Skeletal muscle tissue (tissue), 4 donors: ENCODE data around the gene CACNB2. TPM values are rescaled to one million over a fixed set of nuclear protein-coding genes. Genes with fewer than 3 reads are reported as not detected.
"Not testable (repeated sequence)": the region's sequence is repeated elsewhere in the genome, so short reads cannot be mapped to it uniquely, and the experiment has no call there.

Source experiments
- H3K27ac ChIP-seq: one replicate; pipeline ENCODE4 v1.7.0; 2013; ENCODE audit warnings: mild to moderate bottlenecking, low read depth, low read length, inconsistent platforms
- H3K27me3 ChIP-seq, 3 donors: one replicate each; pipeline ENCODE4 v1.7.0; 2013; ENCODE audit warnings: low read length in 3 of 3; ENCODE audit not compliant: control insufficient read depth in 3 of 3, insufficient read depth in 3 of 3
- H3K36me3 ChIP-seq, 3 donors: one replicate each; pipeline ENCODE4 v1.7.0; 2013; ENCODE audit warnings: low read length in 3 of 3; ENCODE audit not compliant: control insufficient read depth in 3 of 3, insufficient read depth in 3 of 3
- H3K4me1 ChIP-seq, 3 donors: one replicate each; pipeline ENCODE4 v1.7.0; 2013; ENCODE audit warnings: low read length in 3 of 3, mild to moderate bottlenecking in 3 of 3; ENCODE audit not compliant: control insufficient read depth in 3 of 3, insufficient read depth in 3 of 3
- H3K4me3 ChIP-seq, 3 donors: one replicate each; pipeline ENCODE4 v1.7.0; 2013; ENCODE audit warnings: low read length in 3 of 3
- H3K9ac ChIP-seq, 3 donors: one replicate each; pipeline ENCODE4 v1.7.0; 2013; ENCODE audit warnings: low read length in 3 of 3, mild to moderate bottlenecking in 3 of 3, moderate library complexity in 2 of 3, low read depth in 1 of 3
- H3K9me3 ChIP-seq, 3 donors: one replicate each; pipeline ENCODE4 v1.7.0; 2013; ENCODE audit warnings: low read length in 3 of 3; ENCODE audit not compliant: control insufficient read depth in 3 of 3
- total RNA-seq: library from RNA; depleted of rRNA; stranded (reverse); fragments of >200 nt; gene quantifications from one replicate; pipeline ENCODE4 v1.2.3, GENCODE V29; 2014
- donor health status: Osteomylitis.

Gene CACNB2
- total RNA-seq, 1 donor from 2014 or later: 4.2 TPM

- no peaks in the 10 kb centered on the region for H3K27me3 ChIP-seq
- no peaks in the 10 kb centered on the region for H3K36me3 ChIP-seq
- H3K9ac ChIP-seq: no peak overlapping the region
- no peaks in the 10 kb centered on the region for H3K9me3 ChIP-seq
- H3K4me1 ChIP-seq: peaks cover 0 to 2% (median 0%) of the 10 kb centered on the region in 3 donors
- no peak overlapping the region for H3K4me3 ChIP-seq
- H3K27ac ChIP-seq: no peak overlapping the region
Observed at GRCh38 chr10:18195060-18195799, 55.0 kb downstream of the CACNB2 start.

GRCh38 chr10:18196806-18197550 is 56.8 kb downstream of the CACNB2 start:
- Histone ChIP-seq H3K9me3 (no peaks in the 10 kb centered on the region), H3K9ac (no peak overlapping the region), H3K27ac (no peak overlapping the region), H3K4me3 (no peak overlapping the region), H3K36me3 (no peaks in the 10 kb centered on the region), H3K4me1 (peaks cover 0 to 2% (median 0%) of the 10 kb centered on the region in 3 donors), H3K27me3 (no peaks in the 10 kb centered on the region)

GRCh38 chr10:18197706-18198105 is 57.5 kb downstream of the CACNB2 start:
- Histone ChIP-seq H3K9me3 (no peaks in the 10 kb centered on the region), H3K27me3 (no peaks in the 10 kb centered on the region), H3K4me3 (no peak overlapping the region), H3K4me1 (peaks cover 0 to 2% (median 0%) of the 10 kb centered on the region in 3 donors), H3K27ac (no peak overlapping the region), H3K36me3 (no peaks in the 10 kb centered on the region), H3K9ac (no peak overlapping the region)

- H3K27me3 ChIP-seq: no peaks in the 10 kb centered on the region
- H3K36me3 ChIP-seq: no peaks in the 10 kb centered on the region
- no peaks in the 10 kb centered on the region for H3K9me3 ChIP-seq
- H3K9ac ChIP-seq: no peak overlapping the region
- H3K4me3 ChIP-seq: no peak overlapping the region
- no peak overlapping the region for H3K27ac ChIP-seq
- H3K4me1 ChIP-seq: no peaks in the 10 kb centered on the region
Observed at GRCh38 chr10:18201877-18202276, 61.7 kb downstream of the CACNB2 start.

GRCh38 chr10:18202680-18203460 is 62.6 kb downstream of the CACNB2 start:
- H3K36me3 ChIP-seq: no peaks in the 10 kb centered on the region
- H3K4me3 ChIP-seq: no peak overlapping the region
- no peaks in the 10 kb centered on the region for H3K27me3 ChIP-seq
- no peaks in the 10 kb centered on the region for H3K4me1 ChIP-seq
- H3K9ac ChIP-seq: no peak overlapping the region
- H3K9me3 ChIP-seq: no peaks in the 10 kb centered on the region
- no peak overlapping the region for H3K27ac ChIP-seq

GRCh38 chr10:18203471-18203870 is 63.2 kb downstream of the CACNB2 start:
- H3K4me3 ChIP-seq: no peak overlapping the region
- H3K36me3 ChIP-seq: no peaks in the 10 kb centered on the region
- H3K4me1 ChIP-seq: no peaks in the 10 kb centered on the region
- no peaks in the 10 kb centered on the region for H3K27me3 ChIP-seq
- H3K27ac ChIP-seq: no peak overlapping the region
- H3K9ac ChIP-seq: no peak overlapping the region
- H3K9me3 ChIP-seq: no peaks in the 10 kb centered on the region

- Histone ChIP-seq H3K4me1 (no peaks in the 10 kb centered on the region), H3K9me3 (no peaks in the 10 kb centered on the region), H3K36me3 (no peaks in the 10 kb centered on the region), H3K9ac (no peak overlapping the region), H3K4me3 (no peak overlapping the region), H3K27ac (no peak overlapping the region), H3K27me3 (peaks cover 0 to 3% (median 0%) of the 10 kb centered on the region in 3 donors)
Observed at GRCh38 chr10:18204039-18204835, 64.0 kb downstream of the CACNB2 start.

- no peak overlapping the region for H3K4me3 ChIP-seq
- H3K9me3 ChIP-seq: no peaks in the 10 kb centered on the region
- H3K27ac ChIP-seq: no peak overlapping the region
- H3K4me1 ChIP-seq: no peaks in the 10 kb centered on the region
- peaks cover 0 to 3% (median 0%) of the 10 kb centered on the region in 3 donors for H3K27me3 ChIP-seq
- no peak overlapping the region for H3K9ac ChIP-seq
- no peaks in the 10 kb centered on the region for H3K36me3 ChIP-seq
Observed at GRCh38 chr10:18205098-18205834, 65.0 kb downstream of the CACNB2 start.

GRCh38 chr10:18208186-18208585 is 68.0 kb downstream of the CACNB2 start:
- H3K9ac ChIP-seq, H3K9me3 ChIP-seq, H3K27me3 ChIP-seq: not testable (repeated sequence)

More at GRCh38 chr10:18208186-18208585, 68.0 kb downstream of the CACNB2 start:
- not testable (repeated sequence) for H3K4me1 ChIP-seq, H3K36me3 ChIP-seq, H3K27ac ChIP-seq, H3K4me3 ChIP-seq
